Endothelial cell of umbilical vein (primary cell): ENCODE measurements around the gene ZNF774. TPM values are rescaled to one million over a fixed set of nuclear protein-coding genes. Genes with fewer than 3 reads are reported as not detected.
A peak's percentile ranks its signal among the peaks of the same experiment; 100 is the strongest.
"Not testable (repeated sequence)": the region's sequence is repeated elsewhere in the genome, so short reads cannot be mapped to it uniquely, and the experiment has no call there.

ENCODE experiments used
- BruUV-seq: library from RNA; stranded (reverse); fragments of 400-500 nt; replicated peaks from 2 replicates; lab custom pipeline; 2021; lab: Mats Ljungman, UMichigan
- CTCF ChIA-PET: fragments of 300-600, 350-600 bp; sonication (Branson Sonifier 250); formaldehyde crosslinking; loops from one replicate; lab custom pipeline; 2021; ENCODE audit warnings: antibody characterized with exemption, inconsistent platforms; lab: Charles Lee
- POLR2A ChIA-PET: fragments of 300-600, 350-600 bp; sonication (Branson Sonifier 250); formaldehyde crosslinking; loops from one replicate; lab custom pipeline; 2021; ENCODE audit warnings: antibody characterized with exemption, inconsistent platforms; lab: Charles Lee
- DNase-seq: peaks from one replicate; pipeline ENCODE4 v3.0.0-alpha.2; 2011; ENCODE audit warnings: low read depth, low spot score
- FAIRE-seq: peaks from 2 replicates; lab custom pipeline; 2011; peaks lifted over from hg19 to GRCh38; lab: Jason Lieb, UNC
- H2AFZ ChIP-seq: 2 replicates; pipeline ENCODE4 v1.6.0; 2012; ENCODE audit warnings: low read depth, low read length, control low read depth, inconsistent platforms
- H3K27ac ChIP-seq: 2 replicates; pipeline ENCODE4 v1.5.1; 2011; ENCODE audit warnings: low read depth, mild to moderate bottlenecking, control low read depth, low read length, moderate library complexity; ENCODE audit not compliant: insufficient read depth
- H3K27me3 ChIP-seq, 2 experiments: 2 replicates each; pipeline versions ENCODE4 v1.6.0 to v1.6.1; 2011; ENCODE audit warnings: low read length in 2 of 2, mixed read lengths in 1 of 2; ENCODE audit not compliant: control insufficient read depth in 2 of 2, insufficient read depth in 2 of 2
- H3K36me3 ChIP-seq, 2 experiments: 2 replicates in 1 of 2; 3 replicates in 1 of 2; pipeline ENCODE4 v1.5.1; 2011; ENCODE audit warnings: low read length in 2 of 2, mild to moderate bottlenecking in 1 of 2, moderate library complexity in 1 of 2; ENCODE audit not compliant: control insufficient read depth in 2 of 2, insufficient read depth in 2 of 2; ENCODE audit errors: extremely low read depth in 1 of 2
- H3K4me1 ChIP-seq: 3 replicates; pipeline ENCODE4 v1.5.1; 2011; ENCODE audit warnings: mild to moderate bottlenecking, low read length; ENCODE audit not compliant: control insufficient read depth, insufficient read depth; ENCODE audit errors: extremely low read depth
- H3K4me2 ChIP-seq: 2 replicates; pipeline ENCODE4 v1.6.1; 2011; ENCODE audit warnings: low read length, control low read depth, mixed read lengths; ENCODE audit not compliant: insufficient read depth
- H3K4me3 ChIP-seq, 3 experiments: fragments of 200-600 bp in 1 of 3; sonication (generic), shearing (Covaris generic) in 1 of 3; replicated peaks in 1 of 3; 2 replicates each; pipeline ENCODE4 v1.5.1; 2011 to 2016; ENCODE audit warnings: control low read depth in 3 of 3, low read length in 3 of 3, mild to moderate bottlenecking in 2 of 3, inconsistent platforms in 1 of 3, low read depth in 1 of 3, moderate library complexity in 1 of 3; ENCODE audit not compliant: insufficient read depth in 1 of 3
- H3K79me2 ChIP-seq: 2 replicates; pipeline ENCODE4 v1.6.0; 2012; ENCODE audit warnings: low read length, inconsistent platforms; ENCODE audit not compliant: control insufficient read depth, insufficient read depth
- H3K9ac ChIP-seq: replicated peaks from 2 replicates; pipeline ENCODE3; 2011; ENCODE audit warnings: low read length, control low read depth; ENCODE audit not compliant: insufficient read depth; ENCODE audit errors: extremely low read depth
- H3K9me1 ChIP-seq: replicated peaks from 3 replicates; pipeline ENCODE4 v1.6.0; 2011; ENCODE audit warnings: mild to moderate bottlenecking, low read length; ENCODE audit not compliant: control insufficient read depth, insufficient read depth; ENCODE audit errors: extremely low read depth
- H3K9me3 ChIP-seq: replicated peaks from 2 replicates; pipeline ENCODE4 v1.5.1; 2012; ENCODE audit warnings: low read length, inconsistent platforms; ENCODE audit not compliant: control insufficient read depth, insufficient read depth
- H4K20me1 ChIP-seq: replicated peaks from 2 replicates; pipeline ENCODE3; 2011; ENCODE audit warnings: mild to moderate bottlenecking, low read length; ENCODE audit not compliant: control insufficient read depth, insufficient read depth; ENCODE audit errors: extremely low read depth
- EZH2 ChIP-seq: IDR thresholded peaks from 2 replicates; pipeline ENCODE4 v1.6.1; 2012; ENCODE audit warnings: borderline replicate concordance, low read depth, mild to moderate bottlenecking, moderate library complexity, low read length, inconsistent platforms; ENCODE audit not compliant: severe bottlenecking
- GATA2 ChIP-seq: IDR thresholded peaks from 2 replicates; pipeline ENCODE4 v1.7.0; 2011; ENCODE audit warnings: low read depth, mild to moderate bottlenecking, moderate library complexity, mixed read lengths, low read length; ENCODE audit not compliant: insufficient read length, insufficient read depth
- JUN ChIP-seq: IDR thresholded peaks from 2 replicates; pipeline ENCODE4 v1.6.1; 2011; ENCODE audit warnings: borderline replicate concordance, low read depth; ENCODE audit not compliant: insufficient read length, insufficient read depth
- POLR2A ChIP-seq: IDR thresholded peaks from 2 replicates; pipeline ENCODE4 v1.6.1; 2012; ENCODE audit warnings: low read depth, mild to moderate bottlenecking, control low read depth, low read length
- POLR2AphosphoS5 ChIP-seq: IDR thresholded peaks from 2 replicates; pipeline ENCODE4 v1.6.1; 2012; ENCODE audit warnings: low read depth, mild to moderate bottlenecking, control low read depth, low read length, moderate library complexity; ENCODE audit not compliant: insufficient read depth
- dilution Hi-C: fragments of 300-500 bp; cut with MboI; formaldehyde crosslinking; loops from one replicate; pipeline ENCODE4 v1.15.0; 2019; ENCODE audit warnings: low sequenced_read_pairs; ENCODE audit not compliant: extremely low pct_ligation_motif_present
- intact Hi-C: fragments of 100-400 bp; cut with micrococcal nuclease; formaldehyde crosslinking; loops from one replicate; pipeline ENCODE4 v1.10.0; 2022
- polyA plus RNA-seq, 4 experiments: library from polyadenylated mRNA; depleted of rRNA in 3 of 4; stranded (reverse) in 3 of 4; unstranded in 1 of 4; fragments of >200 nt; gene quantifications; 2 replicates each; pipeline versions ENCODE4 v1.2.1 to v1.2.3, GENCODE V29; 2011 to 2012; ENCODE audit warnings: missing spikeins in 1 of 4
- total RNA-seq: library from RNA; stranded (reverse); gene quantifications from 2 replicates; pipeline ENCODE4 v1.2.3, GENCODE V29; 2021
- TF ChIP-seq, protein P1 (sequence below): IDR thresholded peaks from 2 replicates; pipeline ENCODE4 v1.6.1; 2011; ENCODE audit not compliant: insufficient read depth, insufficient read length
- TF ChIP-seq, protein P2 (sequence below), 2 donors: IDR thresholded peaks; 1 replicate in 1 of 2; 2 replicates in 1 of 2; pipeline ENCODE4 v1.5.1; 2011; ENCODE audit warnings: low read length in 2 of 2, mild to moderate bottlenecking in 2 of 2, moderate library complexity in 2 of 2, control low read depth in 1 of 2, inconsistent platforms in 1 of 2, low read depth in 1 of 2; ENCODE audit not compliant: insufficient read depth in 1 of 2; ENCODE audit errors: extremely low read depth in 1 of 2

Gene ZNF774
- total and polyA plus RNA-seq, 2 donors (not counting 3 experiments of a cell fraction or from before 2014, with no cell fraction given) = 0.98 to 2.6 TPM

DNA sequence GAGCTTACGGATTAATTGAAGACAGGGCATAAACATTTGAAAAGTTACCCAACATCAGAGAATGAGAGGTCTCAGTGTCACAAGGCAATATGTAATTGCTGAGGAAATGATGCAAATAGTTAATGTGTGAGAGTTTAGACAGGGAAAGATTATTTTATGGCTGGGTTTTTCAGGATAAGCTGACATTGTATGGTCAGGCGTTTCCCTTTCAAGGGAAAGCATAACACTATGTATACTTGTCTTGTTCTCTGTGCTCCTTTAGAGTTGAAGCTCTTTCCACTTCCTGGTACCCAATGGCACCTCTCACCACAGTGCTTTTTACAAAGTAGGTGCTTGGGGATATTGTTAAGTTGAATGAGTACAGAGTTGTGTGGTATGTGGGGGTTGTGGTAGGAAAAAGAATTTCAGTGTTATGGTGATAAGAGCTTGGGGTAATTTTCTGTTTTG is 55.8 kb downstream of the ZNF774 start:
- peak overlapping the region; percentile 48 for H3K4me2 ChIP-seq
- H2AFZ ChIP-seq = no peak overlapping the region
- dilution Hi-C loops (no loop called here), intact Hi-C loops (no loop called here)
- peaks cover 14% of the 10 kb centered on the region for H4K20me1 ChIP-seq
- H3K27ac ChIP-seq = peak overlapping the region; percentile 71
- H3K4me3 ChIP-seq = no peak overlapping the region
- TF ChIP-seq, protein P1, sequence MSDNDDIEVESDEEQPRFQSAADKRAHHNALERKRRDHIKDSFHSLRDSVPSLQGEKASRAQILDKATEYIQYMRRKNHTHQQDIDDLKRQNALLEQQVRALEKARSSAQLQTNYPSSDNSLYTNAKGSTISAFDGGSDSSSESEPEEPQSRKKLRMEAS = no peak
- TF ChIP-seq, protein P2, sequence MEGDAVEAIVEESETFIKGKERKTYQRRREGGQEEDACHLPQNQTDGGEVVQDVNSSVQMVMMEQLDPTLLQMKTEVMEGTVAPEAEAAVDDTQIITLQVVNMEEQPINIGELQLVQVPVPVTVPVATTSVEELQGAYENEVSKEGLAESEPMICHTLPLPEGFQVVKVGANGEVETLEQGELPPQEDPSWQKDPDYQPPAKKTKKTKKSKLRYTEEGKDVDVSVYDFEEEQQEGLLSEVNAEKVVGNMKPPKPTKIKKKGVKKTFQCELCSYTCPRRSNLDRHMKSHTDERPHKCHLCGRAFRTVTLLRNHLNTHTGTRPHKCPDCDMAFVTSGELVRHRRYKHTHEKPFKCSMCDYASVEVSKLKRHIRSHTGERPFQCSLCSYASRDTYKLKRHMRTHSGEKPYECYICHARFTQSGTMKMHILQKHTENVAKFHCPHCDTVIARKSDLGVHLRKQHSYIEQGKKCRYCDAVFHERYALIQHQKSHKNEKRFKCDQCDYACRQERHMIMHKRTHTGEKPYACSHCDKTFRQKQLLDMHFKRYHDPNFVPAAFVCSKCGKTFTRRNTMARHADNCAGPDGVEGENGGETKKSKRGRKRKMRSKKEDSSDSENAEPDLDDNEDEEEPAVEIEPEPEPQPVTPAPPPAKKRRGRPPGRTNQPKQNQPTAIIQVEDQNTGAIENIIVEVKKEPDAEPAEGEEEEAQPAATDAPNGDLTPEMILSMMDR (IDR thresholded peaks at IDR 0.05; ENCODE audit: extremely low read depth in 1 of 2, insufficient read depth in 1 of 2, low read depth in 1 of 2, low read length in 2 of 2) = no peak
- peak; percentile 31 for TF ChIP-seq JUN
- FAIRE-seq (peak; percentile 63), DNase-seq (peak; percentile 90)
- H3K4me1 ChIP-seq = peaks cover 56% of the 10 kb centered on the region
- no peaks in the 10 kb centered on the region for H3K27me3 ChIP-seq
- H3K36me3 ChIP-seq = no peaks in the 10 kb centered on the region
- peak overlapping the region; percentile 6 for H3K9ac ChIP-seq
- peaks cover 86% of the 10 kb centered on the region for H3K79me2 ChIP-seq
- ChIA-PET CTCF (interaction anchor here (0.7 to 2.1 kb wide), 8 partner anchors 12 to 88 kb away, joined by 3 to 7 read pairs (median 4); partner anchors contain the start of gene IQGAP1), POLR2A (interaction anchor here (1.2 to 1.5 kb wide), 2 partner anchors 13 to 20 kb away, joined by 5 read pairs; partner anchors contain the start of gene IQGAP1)
- BruUV-seq = TSS peak; percentile 34
- no peaks in the 10 kb centered on the region for H3K9me1 ChIP-seq
- H3K9me3 ChIP-seq = no peaks in the 10 kb centered on the region

DNA sequence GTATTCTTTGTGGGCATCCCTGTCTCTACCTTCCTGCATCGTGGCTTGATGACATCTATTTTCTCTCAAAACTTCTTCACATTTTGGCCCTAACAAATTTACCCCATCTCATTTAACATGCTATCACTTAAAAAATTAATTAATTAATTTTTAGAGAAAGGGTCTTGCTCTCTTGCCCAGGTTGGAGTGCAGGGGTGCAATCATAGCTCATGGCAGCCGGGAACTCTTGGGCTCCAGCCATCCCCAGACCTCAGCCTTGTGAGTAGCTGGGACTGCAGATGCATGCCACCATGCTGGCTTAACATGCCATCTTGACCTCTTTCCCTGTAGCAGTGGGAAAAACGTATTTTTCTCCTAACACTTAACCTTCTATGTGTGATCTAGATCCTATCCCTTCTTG is 56.6 kb downstream of the ZNF774 start:
- no TSS peak for BruUV-seq
- CTCF ChIA-PET = interaction anchor here (0.8 to 2.1 kb wide), 4 partner anchors 11 to 89 kb away, joined by 4 to 7 read pairs (median 6); partner anchors contain the start of gene IQGAP1
- H3K4me1 ChIP-seq = peaks cover 57% of the 10 kb centered on the region

DNA sequence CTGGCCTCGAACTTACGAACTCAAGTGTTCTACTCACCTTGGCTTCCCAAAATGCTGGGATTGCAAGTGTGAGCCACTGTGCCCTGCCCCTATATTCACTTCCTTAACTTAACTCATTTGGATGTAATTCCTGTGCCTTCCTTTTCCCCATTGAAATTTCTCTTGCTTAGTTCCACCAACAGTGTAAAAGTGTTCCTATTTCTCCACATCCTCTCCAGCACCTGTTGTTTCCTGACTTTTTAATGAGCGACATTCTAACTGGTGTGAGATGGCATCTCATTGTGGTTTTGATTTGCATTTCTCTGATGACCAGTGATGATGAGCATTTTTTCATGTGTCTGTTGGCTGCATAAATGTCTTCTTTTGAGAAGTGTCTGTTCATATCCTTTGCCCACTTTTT is 57.5 kb downstream of the ZNF774 start:
- H3K4me2 ChIP-seq, POLR2A ChIA-PET, H2AFZ ChIP-seq, FAIRE-seq, CTCF ChIA-PET, DNase-seq, H3K9me1 ChIP-seq, H3K9me3 ChIP-seq, H3K36me3 ChIP-seq, H3K27ac ChIP-seq, intact Hi-C loops, H3K27me3 ChIP-seq, H3K4me3 ChIP-seq, dilution Hi-C loops, H3K9ac ChIP-seq, BruUV-seq: not testable (repeated sequence)
- H3K79me2 ChIP-seq = peaks cover 84% of the 10 kb centered on the region
- H3K4me1 ChIP-seq = peaks cover 63% of the 10 kb centered on the region
- H4K20me1 ChIP-seq = peaks cover 18% of the 10 kb centered on the region

More for the DNA sequence above, 56.6 kb downstream of the ZNF774 start:
- H3K9me3 ChIP-seq = no peaks in the 10 kb centered on the region
- H3K36me3 ChIP-seq = no peaks in the 10 kb centered on the region
- H4K20me1 ChIP-seq = peaks cover 18% of the 10 kb centered on the region
- H3K4me2 ChIP-seq = no peak overlapping the region
- DNase-seq (no peak), FAIRE-seq (no peak)
- no peak overlapping the region for H3K9ac ChIP-seq
- no peak overlapping the region for H3K4me3 ChIP-seq
- H3K79me2 ChIP-seq = peaks cover 86% of the 10 kb centered on the region
- TF ChIP-seq POLR2A (no peak), GATA2 (no peak), JUN (no peak), EZH2 (no peak), POLR2AphosphoS5 (no peak)
- no peak overlapping the region for H3K27ac ChIP-seq
- no peak overlapping the region for H2AFZ ChIP-seq
- no peaks in the 10 kb centered on the region for H3K27me3 ChIP-seq
- intact Hi-C loops = no loop called here
- dilution Hi-C loops = no loop called here
- POLR2A ChIA-PET = interaction anchor here (1.5 kb wide), 1 partner anchor 14 kb away, joined by 5 read pairs; no protein-coding TSS in a partner anchor
- no peaks in the 10 kb centered on the region for H3K9me1 ChIP-seq
